Measurements from ENCODE around the gene MTARC1. TPM values are rescaled to one million over a fixed set of nuclear protein-coding genes. Genes with fewer than 3 reads are reported as not detected.

The MTARC1 gene
- total RNA-seq, 1 experiment from 2014 or later = 11.0 TPM

GRCh38 chr1:220806408-220806807, 19.7 kb downstream of the MTARC1 start:
- DNase-seq (ENCODE audit: low spot score) = no peak

DNA sequence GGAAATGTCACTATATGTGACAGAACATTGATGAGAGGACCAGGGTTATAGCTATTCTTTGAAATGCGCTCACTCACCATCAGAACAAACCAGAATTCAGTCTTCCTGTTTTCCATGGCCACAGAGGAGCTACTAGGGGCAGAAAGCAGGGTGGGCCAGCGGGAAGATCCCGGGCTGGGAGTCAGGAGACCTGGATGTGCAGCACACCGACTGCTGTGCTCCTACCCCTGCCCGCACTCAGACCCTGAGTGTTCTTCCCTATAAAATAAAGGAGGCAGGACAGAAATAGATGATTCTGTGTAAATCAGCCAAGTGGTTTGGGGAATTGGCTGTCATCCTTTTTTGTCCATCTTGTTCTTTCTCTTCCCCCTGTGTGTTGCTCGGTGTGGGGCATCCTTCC, 21.0 kb downstream of the MTARC1 start:
- no peak for DNase-seq (ENCODE audit: low spot score)

DNA sequence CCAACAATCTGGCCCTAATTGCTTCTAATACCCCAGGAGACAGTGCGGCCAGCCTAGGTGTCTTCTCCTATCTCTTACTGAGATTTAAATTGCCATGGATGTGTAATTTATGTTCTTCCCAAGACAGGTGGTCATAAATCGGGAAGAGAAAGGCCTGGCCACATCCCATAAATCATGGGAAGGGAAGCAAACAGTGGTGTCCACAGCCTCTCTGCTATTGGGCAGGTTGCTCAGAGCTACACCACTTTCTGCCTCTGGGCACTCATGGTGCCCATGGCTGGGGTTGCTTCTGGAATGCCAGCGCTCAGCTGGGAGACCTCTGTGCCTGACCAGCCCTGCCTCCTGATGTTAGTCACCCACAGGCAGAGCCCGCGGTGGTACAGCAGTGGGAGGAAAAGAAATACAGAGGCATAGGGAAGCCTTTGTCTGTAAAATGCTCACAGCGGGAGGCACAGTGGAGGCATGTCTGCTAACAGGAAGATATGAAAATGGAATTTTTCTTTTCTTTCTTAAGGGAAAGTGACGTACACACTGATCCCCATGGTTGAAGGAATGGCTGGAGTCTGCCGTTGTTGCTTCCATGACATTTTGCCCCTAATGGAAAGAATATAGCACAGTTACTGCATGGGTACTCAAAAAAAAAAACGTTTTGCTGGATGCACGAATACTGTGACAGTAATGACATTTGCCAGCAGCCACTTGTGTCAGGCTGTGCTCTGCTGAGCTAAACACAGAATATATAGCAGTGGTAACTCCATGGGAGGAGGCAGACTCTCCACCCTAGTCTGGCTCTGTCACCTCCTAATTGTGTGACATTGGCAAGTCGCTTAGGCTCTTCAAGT, 21.9 kb downstream of the MTARC1 start:
- no peak for DNase-seq (ENCODE audit: low spot score)

DNA sequence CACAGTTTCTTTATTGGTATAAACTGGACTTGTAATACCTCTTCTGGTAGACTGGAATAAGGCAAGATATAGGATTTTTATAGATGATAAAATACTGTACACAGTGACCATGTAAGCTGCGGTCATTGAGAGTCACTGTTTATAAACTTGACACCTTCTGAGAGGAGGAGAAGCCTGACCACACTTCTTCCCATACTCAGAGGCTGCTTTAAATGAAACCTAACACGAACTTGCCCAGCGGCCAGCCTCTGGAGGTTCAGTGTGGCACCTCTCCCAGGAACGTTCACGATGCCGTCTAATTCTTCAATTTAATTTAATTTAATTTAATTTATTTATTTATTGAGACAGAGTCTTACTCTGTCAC, 22.5 kb downstream of the MTARC1 start:
- DNase-seq (ENCODE audit: low spot score) = no peak

DNA sequence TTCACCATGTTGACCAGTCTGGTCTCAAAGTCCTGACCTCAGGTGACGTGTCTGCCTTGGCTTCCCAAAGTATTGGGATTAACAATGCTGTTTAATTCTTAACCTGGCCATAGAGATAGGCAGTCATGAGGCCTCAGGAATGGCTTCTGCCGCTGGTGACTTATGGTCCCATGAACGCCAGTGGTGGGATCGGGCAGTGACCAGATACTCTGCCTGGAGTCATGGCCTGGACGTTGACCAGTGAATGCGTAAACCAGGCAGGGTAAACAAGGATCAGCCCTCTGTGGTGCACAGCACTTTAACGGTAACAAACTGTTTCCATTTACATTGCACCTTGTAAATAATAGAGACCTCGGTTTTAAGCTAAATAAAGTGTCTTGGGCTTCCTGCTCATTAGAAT, 23.0 kb downstream of the MTARC1 start:
- DNase-seq (ENCODE audit: low spot score) = no peak

GRCh38 chr1:220810179-220810653, 23.5 kb downstream of the MTARC1 start:
- peak; percentile 76 for DNase-seq (ENCODE audit: low spot score)

DNA sequence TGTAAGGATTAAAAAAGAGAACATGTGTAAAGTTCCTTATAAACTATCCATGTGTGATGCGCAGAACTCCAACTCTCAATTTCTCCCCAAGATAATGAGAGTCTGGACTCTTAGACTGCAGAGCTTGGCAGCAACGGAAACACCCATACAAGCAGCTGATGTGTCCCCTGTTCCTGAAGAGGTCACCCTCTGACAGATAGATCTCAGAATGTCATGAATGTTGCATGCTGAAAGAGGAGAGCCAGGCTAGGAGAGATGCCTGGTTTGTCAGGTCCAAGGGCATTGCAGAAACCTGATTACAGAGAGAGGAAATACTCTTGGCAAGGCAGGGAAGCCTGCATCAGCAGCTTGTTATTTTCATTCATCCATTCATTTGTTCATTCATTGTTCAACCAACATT, 24.2 kb downstream of the MTARC1 start:
- DNase-seq (ENCODE audit: low spot score) = no peak

- no peak for DNase-seq (ENCODE audit: low spot score)
These were observed 25.0 kb downstream of the MTARC1 start for GRCh38 chr1:220811695-220812094.

GRCh38 chr1:220812308-220812707, 25.6 kb downstream of the MTARC1 start:
- DNase-seq (ENCODE audit: low spot score) = no peak

GRCh38 chr1:220813013-220813412, 26.3 kb downstream of the MTARC1 start:
- no peak for DNase-seq (ENCODE audit: low spot score)

GRCh38 chr1:220815409-220815808, 28.7 kb downstream of the MTARC1 start:
- DNase-seq (ENCODE audit: low spot score) = no peak

- DNase-seq (ENCODE audit: low spot score) = no peak
These were observed 31.2 kb downstream of the MTARC1 start for GRCh38 chr1:220817907-220818306.

DNA sequence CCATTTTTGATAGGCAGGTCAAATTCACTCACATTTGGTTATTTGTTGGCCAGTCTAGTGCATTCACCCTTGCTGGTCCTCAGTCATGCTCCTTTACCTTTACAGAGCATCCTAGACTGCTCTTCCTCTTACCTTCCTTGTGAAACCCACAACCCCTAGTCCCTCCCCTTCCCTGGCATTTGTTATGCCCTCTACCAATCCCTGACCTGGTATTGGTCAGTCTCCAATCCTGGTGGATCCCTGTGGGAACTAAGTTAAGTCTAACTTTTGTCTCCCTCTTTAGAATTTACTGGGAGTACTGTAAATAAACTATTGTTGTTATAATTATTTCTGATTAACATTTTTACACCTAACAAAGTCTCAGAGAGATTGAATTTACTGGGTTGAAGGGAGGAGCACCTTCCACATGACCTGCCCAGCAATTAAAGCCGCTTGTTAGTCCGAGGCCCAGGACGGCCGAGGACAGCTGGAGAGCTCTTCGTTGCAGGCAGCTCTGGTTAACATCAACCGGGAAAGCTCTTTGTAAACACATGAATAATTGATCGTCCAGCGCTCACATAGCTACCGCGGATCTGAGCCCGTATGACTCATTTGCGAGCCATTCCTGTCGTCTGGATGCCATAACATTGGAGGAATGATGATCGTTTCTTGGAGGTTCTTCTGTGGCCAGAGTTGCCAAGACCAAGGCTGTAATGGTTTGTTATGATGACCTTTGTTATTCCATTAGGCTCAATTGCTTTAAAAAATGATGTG, 31.9 kb downstream of the MTARC1 start:
- peak; percentile 28 for DNase-seq (ENCODE audit: low spot score)

DNA sequence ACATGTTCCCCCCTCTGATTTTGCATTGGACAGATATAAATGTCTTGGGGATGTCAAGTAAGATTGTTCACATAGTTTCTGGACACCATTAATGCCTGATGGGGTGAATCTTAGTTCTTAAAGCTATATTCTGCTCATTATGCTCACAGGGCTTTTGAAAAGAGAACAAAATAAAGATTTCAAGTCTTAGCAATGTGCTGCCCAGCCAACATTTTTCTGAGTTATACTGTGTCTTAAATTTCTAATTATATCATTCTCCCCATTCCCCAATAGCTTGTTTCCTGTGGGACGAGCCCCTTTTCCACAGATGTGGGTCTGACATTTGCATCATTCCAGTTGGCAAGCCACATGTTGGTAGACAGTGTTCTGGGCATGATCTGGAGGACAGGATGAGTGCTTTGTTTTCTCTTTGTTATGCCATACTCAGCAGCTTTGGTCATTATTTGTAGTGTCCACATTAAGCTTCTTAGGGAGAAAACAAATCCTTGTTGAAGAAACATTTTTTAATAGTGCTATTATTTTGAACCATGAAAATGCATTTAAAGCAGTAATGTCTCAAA, 32.8 kb downstream of the MTARC1 start:
- DNase-seq (ENCODE audit: low spot score) = no peak

- DNase-seq (ENCODE audit: low spot score) = no peak
These were observed 37.6 kb downstream of the MTARC1 start for GRCh38 chr1:220824031-220824989.

DNA sequence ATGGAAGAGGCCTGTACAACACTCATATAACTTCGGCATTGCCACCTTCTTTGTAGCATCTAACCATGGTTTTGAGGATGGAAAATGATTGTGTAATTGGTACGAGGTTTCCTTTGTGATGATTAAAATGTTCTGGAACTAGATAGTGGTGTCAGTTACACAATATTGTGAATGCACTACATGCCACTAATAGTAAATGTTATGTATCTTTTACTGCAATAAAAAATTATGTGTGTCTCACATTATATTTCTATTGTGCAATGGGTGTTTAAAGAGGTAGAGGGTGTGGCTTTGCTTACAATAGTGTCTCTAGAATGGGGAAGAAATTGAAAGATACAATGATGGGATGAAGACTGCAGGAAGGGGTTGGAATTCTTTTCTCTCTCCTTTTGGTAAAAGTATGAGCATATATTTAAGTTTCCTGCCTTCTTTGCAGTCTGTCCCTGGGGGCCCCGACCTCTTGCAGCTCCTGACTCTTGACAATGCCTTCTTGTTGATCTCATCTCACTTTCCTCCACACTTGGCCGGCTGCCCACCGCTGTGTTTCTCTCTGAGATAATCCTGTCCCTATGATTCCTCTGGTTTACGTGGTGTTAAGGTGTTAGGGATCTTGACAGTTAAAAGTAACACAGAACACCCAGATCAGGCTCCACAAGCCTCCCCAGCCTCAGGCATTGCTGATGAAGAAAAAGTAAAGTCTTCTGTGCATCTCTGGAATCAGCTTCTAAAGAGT, 39.3 kb downstream of the MTARC1 start:
- no peak for DNase-seq (ENCODE audit: low spot score)

GRCh38 chr1:220826729-220827128, 40.0 kb downstream of the MTARC1 start:
- no peak for DNase-seq (ENCODE audit: low spot score)

DNA sequence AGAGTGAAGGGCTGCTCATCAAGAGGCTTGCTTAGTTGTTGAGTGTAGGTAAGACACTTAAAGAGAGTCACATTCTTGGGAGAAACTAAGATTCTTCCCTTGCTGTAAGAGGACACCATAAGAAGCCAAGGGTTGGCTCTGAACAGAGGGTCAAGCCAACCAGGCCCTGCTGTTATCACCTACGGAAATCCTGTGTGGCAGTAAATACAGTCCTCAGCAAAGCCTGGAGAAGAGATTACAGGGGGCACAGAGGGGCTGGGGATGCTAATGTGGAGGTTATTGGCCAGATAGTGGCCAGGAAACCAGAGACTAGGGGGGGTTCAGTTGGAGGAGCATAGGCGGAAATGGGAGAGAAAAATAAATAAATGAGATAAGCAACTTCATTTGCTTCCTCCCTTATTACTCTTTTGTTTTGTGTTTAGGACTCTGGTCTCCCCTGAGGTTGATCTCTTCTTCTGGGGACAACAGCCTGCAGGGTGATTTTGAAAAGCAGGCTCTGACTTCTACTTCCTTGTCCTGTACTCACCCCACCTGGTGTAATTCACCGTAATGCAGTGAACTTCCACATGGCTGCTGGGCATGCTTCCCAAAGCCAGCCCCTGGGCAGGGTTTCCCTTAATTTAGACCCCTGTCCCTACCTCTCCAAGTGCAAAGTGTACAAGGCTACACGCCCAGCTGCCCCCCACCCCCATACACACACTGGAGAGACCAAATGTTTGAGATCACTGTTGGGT, 40.9 kb downstream of the MTARC1 start:
- no peak for DNase-seq (ENCODE audit: low spot score)

DNA sequence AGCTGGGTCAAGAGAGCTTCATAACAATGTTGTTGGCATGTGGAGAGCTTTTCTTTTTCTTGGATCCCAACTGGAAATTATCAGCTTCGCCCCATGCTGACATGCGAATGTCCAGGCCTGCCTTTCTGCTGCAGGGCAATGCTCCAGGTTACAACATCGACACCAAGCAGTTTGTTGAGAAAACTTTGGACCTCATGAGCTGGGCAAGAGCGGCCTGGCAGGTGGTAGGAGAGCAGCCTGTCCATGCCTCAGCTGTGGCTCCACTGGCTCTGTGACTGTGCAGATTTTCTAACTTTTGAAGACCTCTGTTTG, 41.4 kb downstream of the MTARC1 start:
- DNase-seq (ENCODE audit: low spot score) = no peak

DNA sequence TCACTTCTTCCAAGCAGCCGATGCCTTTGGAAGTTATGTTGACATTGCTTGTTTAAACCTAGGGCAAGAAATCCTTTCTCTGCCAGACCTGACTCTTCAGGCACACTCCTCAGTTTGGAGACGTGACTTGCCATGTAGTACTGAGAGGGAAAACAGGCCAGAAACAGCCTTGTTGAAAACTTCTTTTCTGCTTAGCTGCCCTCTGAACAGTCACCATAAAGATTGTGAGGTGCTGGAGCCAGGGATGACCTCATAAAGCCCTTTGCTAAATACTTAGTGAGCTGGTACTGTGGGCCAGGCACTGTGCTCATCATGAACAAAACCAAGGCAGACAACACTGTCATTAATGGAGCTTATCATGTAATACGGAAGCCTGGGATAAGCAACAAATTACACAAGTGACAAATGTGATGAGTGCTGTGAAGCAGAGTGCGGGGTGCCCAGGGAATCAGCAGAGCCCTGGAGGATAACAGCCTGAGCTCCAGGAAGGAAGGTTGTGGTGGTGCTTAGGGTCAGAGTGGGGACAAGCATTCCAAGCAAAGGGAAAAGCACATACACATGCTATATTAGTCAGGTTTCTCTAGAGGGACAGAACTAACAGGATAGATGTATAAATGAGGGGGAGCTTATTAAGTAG, 42.4 kb downstream of the MTARC1 start:
- DNase-seq (ENCODE audit: low spot score) = no peak
